AG04450 (cell line): Measurements from ENCODE around the gene APMAP. TPM values are rescaled to one million over a fixed set of nuclear protein-coding genes. Genes with fewer than 3 reads are reported as not detected.
"Not testable (repeated sequence)": the region's sequence is repeated elsewhere in the genome, so short reads cannot be mapped to it uniquely, and the experiment has no call there.

Experiments
- CTCF ChIA-PET: fragments of 300-600, 350-600 bp; formaldehyde crosslinking; extraction: SDS; loops from one replicate; lab custom pipeline; 2022; ENCODE audit warnings: antibody characterized with exemption, inconsistent platforms; lab: Charles Lee
- POLR2A ChIA-PET: fragments of 350-600 bp; formaldehyde crosslinking; extraction: SDS; loops from one replicate; lab custom pipeline; 2021; ENCODE audit warnings: antibody characterized with exemption, inconsistent platforms; lab: Yijun Ruan, JAX
- DNase-seq: peaks from one replicate; pipeline ENCODE4 v3.0.0-alpha.2; 2011; ENCODE audit warnings: low read depth, low spot score
- H3K27ac ChIP-seq: one replicate; pipeline ENCODE4 v1.5.1; 2012; ENCODE audit warnings: low read depth, low read length, control low read depth
- H3K27me3 ChIP-seq: one replicate; pipeline ENCODE4 v1.6.0; 2012; ENCODE audit warnings: low read length; ENCODE audit not compliant: control insufficient read depth, insufficient read depth
- H3K4me3 ChIP-seq: 2 replicates; pipeline ENCODE4 v1.5.1; 2011; ENCODE audit warnings: mild to moderate bottlenecking, low read depth, low read length, control low read depth
- H3K9me3 ChIP-seq: 2 replicates; pipeline ENCODE4 v1.5.1; 2012; ENCODE audit warnings: low read length; ENCODE audit not compliant: control insufficient read depth, insufficient read depth
- polyA plus RNA-seq: library from polyadenylated mRNA; depleted of rRNA; stranded (reverse); fragments of >200 nt; gene quantifications from 2 replicates; pipeline ENCODE4 v1.2.3, GENCODE V29; 2011
- TF ChIP-seq, protein P1 (sequence below): IDR thresholded peaks from 2 replicates; pipeline ENCODE4 v1.5.1; 2011; ENCODE audit warnings: low read depth, low read length, control low read depth, inconsistent platforms

Gene APMAP
- polyA plus RNA-seq, 1 experiment = 94.5 TPM

GRCh38 chr20:24950128-24950835 lies 42.3 kb downstream of the APMAP start:
- TF ChIP-seq, protein P1, sequence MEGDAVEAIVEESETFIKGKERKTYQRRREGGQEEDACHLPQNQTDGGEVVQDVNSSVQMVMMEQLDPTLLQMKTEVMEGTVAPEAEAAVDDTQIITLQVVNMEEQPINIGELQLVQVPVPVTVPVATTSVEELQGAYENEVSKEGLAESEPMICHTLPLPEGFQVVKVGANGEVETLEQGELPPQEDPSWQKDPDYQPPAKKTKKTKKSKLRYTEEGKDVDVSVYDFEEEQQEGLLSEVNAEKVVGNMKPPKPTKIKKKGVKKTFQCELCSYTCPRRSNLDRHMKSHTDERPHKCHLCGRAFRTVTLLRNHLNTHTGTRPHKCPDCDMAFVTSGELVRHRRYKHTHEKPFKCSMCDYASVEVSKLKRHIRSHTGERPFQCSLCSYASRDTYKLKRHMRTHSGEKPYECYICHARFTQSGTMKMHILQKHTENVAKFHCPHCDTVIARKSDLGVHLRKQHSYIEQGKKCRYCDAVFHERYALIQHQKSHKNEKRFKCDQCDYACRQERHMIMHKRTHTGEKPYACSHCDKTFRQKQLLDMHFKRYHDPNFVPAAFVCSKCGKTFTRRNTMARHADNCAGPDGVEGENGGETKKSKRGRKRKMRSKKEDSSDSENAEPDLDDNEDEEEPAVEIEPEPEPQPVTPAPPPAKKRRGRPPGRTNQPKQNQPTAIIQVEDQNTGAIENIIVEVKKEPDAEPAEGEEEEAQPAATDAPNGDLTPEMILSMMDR = no peak
- ChIA-PET POLR2A (no interaction called here), CTCF (no interaction called here)
- no peaks in the 10 kb centered on the region for H3K27me3 ChIP-seq
- H3K4me3 ChIP-seq = no peak overlapping the region
- H3K27ac ChIP-seq = no peak overlapping the region
- no peaks in the 10 kb centered on the region; the same call in 1 of the 2 replicates for H3K9me3 ChIP-seq
- DNase-seq = no peak

GRCh38 chr20:24949756-24950127 lies 42.8 kb downstream of the APMAP start:
- H3K9me3 ChIP-seq = no peaks in the 10 kb centered on the region; the same call in 1 of the 2 replicates
- DNase-seq = no peak
- CTCF ChIA-PET = no interaction called here
- POLR2A ChIA-PET = no interaction called here
- no peak overlapping the region for H3K4me3 ChIP-seq
- H3K27me3 ChIP-seq = no peaks in the 10 kb centered on the region
- TF ChIP-seq, protein P1 = no peak
- no peak overlapping the region for H3K27ac ChIP-seq

DNA sequence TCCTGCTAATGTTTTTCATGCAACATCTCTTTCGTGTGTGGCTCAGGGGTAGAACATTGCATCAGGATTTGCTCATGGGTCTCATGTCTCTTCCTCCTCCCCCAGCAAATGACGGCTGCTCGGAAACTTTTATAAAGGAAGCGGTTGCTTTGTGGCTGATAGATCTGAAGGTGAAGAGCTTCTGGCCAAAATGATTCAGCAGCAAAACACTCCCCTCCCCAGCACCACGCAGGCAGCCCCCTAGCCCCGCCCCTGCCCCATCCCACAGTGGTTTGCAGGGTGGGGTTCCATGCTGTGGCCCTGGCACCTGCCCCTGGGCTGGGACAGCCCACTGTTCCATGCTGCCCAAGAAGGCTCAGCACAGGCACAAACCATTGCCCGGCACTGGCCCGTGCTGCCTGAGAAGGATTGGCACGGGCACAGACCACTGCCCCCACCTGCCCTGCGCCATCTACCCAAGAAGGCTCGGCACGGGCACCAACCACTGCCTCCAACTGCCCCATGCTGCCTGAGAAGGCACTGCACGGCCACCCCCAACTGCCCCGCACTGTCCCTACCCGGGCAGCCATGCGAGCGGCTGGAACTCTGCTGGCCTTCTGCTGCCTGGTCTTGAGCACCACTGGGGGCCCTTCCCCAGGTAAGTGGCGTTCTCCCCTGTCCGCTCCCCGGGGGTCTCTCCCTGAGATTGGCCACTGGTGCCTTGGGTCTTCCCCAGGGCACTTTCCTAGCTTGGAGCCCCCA lies 43.4 kb downstream of the APMAP start, which contains the start of gene CST7:
CST7 (plus strand) TSS at position 331 of the 741 bp plus-strand sequence; CDS start at position 568, 237 bp downstream.
- TF ChIP-seq, protein P1 = no peak
- Histone ChIP-seq H3K27me3 (no peaks in the 10 kb centered on the region), H3K9me3 (no peaks in the 10 kb centered on the region; the same call in 1 of the 2 replicates), H3K27ac (no peak within 1 kb of the TSS), H3K4me3 (no peak within 1 kb of the TSS)
- ChIA-PET POLR2A (no interaction called here), CTCF (no interaction called here)
- DNase-seq = no peak

DNA sequence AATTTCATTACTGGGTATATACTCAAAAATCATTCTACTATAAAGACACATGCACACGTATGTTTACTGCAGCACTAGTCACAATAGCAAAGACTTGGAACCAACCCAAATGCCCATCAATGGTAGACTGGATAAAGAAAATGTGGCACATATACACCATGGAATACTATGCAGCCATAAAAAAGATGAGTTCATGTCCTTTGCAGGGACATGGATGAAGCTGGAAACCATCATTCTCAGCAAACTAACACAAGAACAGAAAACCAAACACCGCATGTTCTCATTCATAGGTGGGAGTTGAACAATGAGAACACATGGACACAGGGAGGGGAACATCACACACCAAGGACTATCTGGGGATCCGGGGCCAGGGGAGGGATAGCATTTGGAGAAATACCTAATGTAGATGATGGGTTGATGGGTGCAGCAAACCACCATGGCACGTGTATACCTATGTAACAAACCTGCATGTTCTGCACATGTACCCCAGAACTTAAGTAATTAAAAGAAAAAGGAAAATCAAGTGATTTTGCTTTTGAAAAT lies 44.1 kb downstream of the APMAP start:
- CTCF ChIA-PET, H3K27me3 ChIP-seq, POLR2A ChIA-PET, H3K27ac ChIP-seq, H3K9me3 ChIP-seq, H3K4me3 ChIP-seq, DNase-seq: not testable (repeated sequence)

- H3K27ac ChIP-seq, H3K9me3 ChIP-seq, POLR2A ChIA-PET, H3K27me3 ChIP-seq, CTCF ChIA-PET, DNase-seq, H3K4me3 ChIP-seq: not testable (repeated sequence)
Measured at GRCh38 chr20:24946376-24946775, 46.2 kb downstream of the APMAP start.

GRCh38 chr20:24943731-24944130 lies 48.8 kb downstream of the APMAP start:
- POLR2A ChIA-PET = no interaction called here
- CTCF ChIA-PET = no interaction called here
- H3K4me3 ChIP-seq = no peak overlapping the region
- H3K9me3 ChIP-seq = no peaks in the 10 kb centered on the region
- peaks cover 3% of the 10 kb centered on the region for H3K27me3 ChIP-seq
- TF ChIP-seq, protein P1 = no peak
- H3K27ac ChIP-seq = no peak overlapping the region
- no peak for DNase-seq
